Right cardiac atrium (tissue), 5 donors: ENCODE measurements around the gene CCDC47. TPM values are rescaled to one million over a fixed set of nuclear protein-coding genes. Genes with fewer than 3 reads are reported as not detected.
A peak's percentile ranks its signal among the peaks of the same experiment; 100 is the strongest.

Experiments used
- ATAC-seq, 2 donors: fragments of 200-7000 bp; cut with Tn5 transposase; one replicate each; pipeline versions ENCODE4 v1.8.0 to v1.9.1; 2020; ENCODE audit warnings: moderate library complexity in 2 of 2, mild to moderate bottlenecking in 1 of 2
- DNase-seq, 3 donors: peaks; one replicate each; pipeline ENCODE4 v3.0.0-alpha.2; 2020
- H3K27ac ChIP-seq: one replicate; pipeline ENCODE4 v1.5.1; 2013; ENCODE audit warnings: mild to moderate bottlenecking, low read length, control low read depth, moderate library complexity
- H3K27me3 ChIP-seq: one replicate; pipeline ENCODE4 v1.6.1; 2013; ENCODE audit not compliant: control insufficient read depth, insufficient read depth
- H3K4me1 ChIP-seq: one replicate; pipeline ENCODE4 v1.6.1; 2013; ENCODE audit warnings: low read length; ENCODE audit not compliant: control insufficient read depth, insufficient read depth
- H3K4me3 ChIP-seq: one replicate; pipeline ENCODE4 v1.5.1; 2013; ENCODE audit warnings: low read length, control low read depth
- H3K9me3 ChIP-seq: one replicate; pipeline ENCODE4 v1.6.1; 2013; ENCODE audit warnings: low read length; ENCODE audit not compliant: control insufficient read depth
- WGBS: extraction: QIAGEN DNeasy Blood & Tissue Kit; methylation state at CpG from one replicate; pipeline ENCODE4 v1.1.7; 2013; 5-methylcytosine and 5-hydroxymethylcytosine counted together
- intact Hi-C, 4 donors: fragments of 100-400 bp; cut with DNase I; formaldehyde crosslinking; loops; one replicate each; pipeline versions ENCODE4 v1.11.0 to v1.14.0; 2022 to 2023
- polyA plus RNA-seq: library from polyadenylated mRNA; stranded (reverse); fragments of 200-250 nt; gene quantifications from one replicate; pipeline ENCODE4 v1.2.3, GENCODE V29; 2013
- total RNA-seq, 4 donors: library from RNA; stranded (reverse); fragmentation: NEBNext Ultra II Directional; extraction: Animal tissue kit (Norgen Biotek cat#: 25700); gene quantifications; one replicate each; pipeline ENCODE4 v1.2.1, GENCODE V29; 2021
- donor health status: healthy with polysubstance abuse.
- donor health status: DM: no; HTN: yes; CAD: no.
- donor health status: DM: no; HTN: no; CAD: no.
- donor health status: DM: no; HTN: yes; CAD: no; lungs with severe emphysema.
- donor health status: DM: yes; HTN: yes; CAD: no.

The CCDC47 gene
- total and polyA plus RNA-seq, 5 donors: 65.9 to 122 (median 99.5) TPM

DNA sequence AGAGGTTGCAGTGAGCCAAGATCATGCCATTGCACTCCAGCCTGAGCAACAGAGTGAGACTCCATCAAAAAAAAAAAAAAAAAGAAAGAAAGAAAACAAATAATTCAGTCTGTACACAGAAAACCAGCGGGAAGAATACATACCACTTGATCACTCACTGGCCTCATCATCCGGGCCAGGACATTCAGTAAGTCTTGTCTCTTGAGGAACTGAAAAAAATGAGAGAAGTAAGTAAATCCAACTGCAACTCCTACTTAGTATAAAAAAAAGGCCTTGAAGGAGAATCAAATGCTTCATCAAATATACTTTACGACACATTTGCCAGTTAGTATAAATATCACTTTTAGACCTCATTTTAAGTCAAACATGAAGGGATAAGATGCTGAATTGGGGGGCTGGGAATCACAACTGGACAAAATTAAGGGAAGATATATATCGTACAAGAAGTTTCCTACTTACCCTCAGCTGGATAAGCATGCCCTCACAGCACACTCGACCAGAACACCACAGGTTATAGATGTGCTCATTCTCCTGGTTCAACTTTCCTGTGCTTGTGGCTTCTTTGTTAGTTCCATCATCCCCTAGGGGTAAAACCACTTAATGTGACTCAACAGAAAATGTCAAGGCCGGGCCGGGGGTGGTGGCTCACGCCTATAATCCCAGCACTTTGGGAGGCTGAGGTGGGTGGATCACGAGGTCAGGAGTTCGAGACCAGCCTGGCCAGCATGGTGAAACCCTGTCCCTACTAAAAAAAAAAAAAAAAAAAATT lies 12.4 kb downstream of the CCDC47 start:
- Histone ChIP-seq H3K4me1 (no peaks in the 10 kb centered on the region), H3K27me3 (no peaks in the 10 kb centered on the region), H3K9me3 (no peaks in the 10 kb centered on the region), H3K27ac (no peak overlapping the region), H3K4me3 (no peak overlapping the region)
- ATAC-seq: no peak
- 86% methylated on average over 10 of the region's 10 CpGs for WGBS
- DNase-seq: no peak
- intact Hi-C loops: no loop called here

DNA sequence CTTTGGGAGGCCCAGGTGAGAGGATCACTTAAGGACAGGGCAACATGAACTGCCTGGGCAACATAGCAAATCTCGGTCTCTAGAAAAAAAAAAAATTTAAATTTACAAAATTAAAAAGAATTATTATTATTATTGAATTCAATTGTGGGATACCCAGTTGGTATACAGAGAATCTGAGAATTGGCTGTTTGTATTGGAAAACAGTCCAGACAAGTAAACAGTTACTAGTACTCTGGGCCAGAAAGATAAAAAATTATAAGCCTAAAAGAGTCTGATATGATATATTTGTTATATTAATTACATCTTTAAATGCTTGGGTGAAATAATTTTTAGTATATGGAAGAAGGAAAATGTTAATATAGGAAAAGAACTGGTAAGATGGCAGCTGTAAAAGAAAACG lies 15.0 kb downstream of the CCDC47 start:
- 87% methylated on average over 2 of the region's 2 CpGs for WGBS
- no peak for DNase-seq
- no peak for ATAC-seq
- no peaks in the 10 kb centered on the region for H3K4me1 ChIP-seq
- H3K9me3 ChIP-seq: no peaks in the 10 kb centered on the region
- no peaks in the 10 kb centered on the region for H3K27me3 ChIP-seq
- no peak overlapping the region for H3K4me3 ChIP-seq
- intact Hi-C loops: no loop called here
- no peak overlapping the region for H3K27ac ChIP-seq

DNA sequence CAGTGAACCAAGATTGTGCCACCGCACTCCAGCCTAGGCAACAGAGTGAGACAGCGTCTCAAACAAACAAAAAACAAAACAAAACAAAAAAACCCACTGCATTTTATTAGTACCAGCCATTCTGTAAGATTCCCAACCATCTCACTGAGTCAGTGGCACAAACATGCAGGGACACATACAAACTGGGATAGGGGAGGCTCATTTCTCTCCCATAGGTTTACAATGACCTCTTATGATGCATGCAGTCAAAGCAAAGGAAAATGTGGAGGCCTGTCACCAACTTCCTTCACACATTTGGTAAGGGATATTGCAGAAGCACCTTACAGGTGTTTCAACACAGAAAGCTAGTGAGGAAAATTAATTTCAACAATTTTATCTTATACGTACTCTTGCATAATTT lies 19.4 kb downstream of the CCDC47 start:
- no peak for ATAC-seq
- intact Hi-C loops: no loop called here

DNA sequence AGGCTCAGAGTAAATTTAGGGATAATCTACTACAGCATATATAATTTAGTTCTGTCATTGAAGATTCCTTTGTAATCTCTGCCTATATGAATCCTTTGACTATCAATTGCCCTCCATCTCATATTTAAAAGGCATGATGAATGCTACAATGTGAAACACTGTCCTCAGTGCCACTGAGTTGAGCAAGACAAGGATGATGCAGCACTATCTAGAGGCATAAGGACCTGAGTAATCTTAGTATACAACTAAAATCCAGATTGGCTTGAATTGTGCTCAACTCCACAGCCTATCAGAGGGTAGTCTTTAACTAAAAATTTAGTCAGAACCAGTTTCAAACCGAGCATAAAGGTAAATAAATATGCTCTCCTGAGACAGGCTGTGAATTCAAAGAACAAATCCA lies 20.2 kb downstream of the CCDC47 start:
- H3K9me3 ChIP-seq: no peaks in the 10 kb centered on the region
- ATAC-seq (no peak), DNase-seq (no peak)
- no peak overlapping the region for H3K4me3 ChIP-seq
- H3K4me1 ChIP-seq: no peaks in the 10 kb centered on the region
- WGBS: 97% methylated on average over 1 of the region's 1 CpG
- no peaks in the 10 kb centered on the region for H3K27me3 ChIP-seq
- intact Hi-C loops: no loop called here
- H3K27ac ChIP-seq: no peak overlapping the region

More for the DNA sequence above, 19.4 kb downstream of the CCDC47 start:
- Histone ChIP-seq H3K27me3 (no peaks in the 10 kb centered on the region), H3K9me3 (no peaks in the 10 kb centered on the region), H3K27ac (no peak overlapping the region), H3K4me3 (no peak overlapping the region), H3K4me1 (no peaks in the 10 kb centered on the region)
- WGBS: 95% methylated on average over 3 of the region's 3 CpGs
- no peak for DNase-seq

DNA sequence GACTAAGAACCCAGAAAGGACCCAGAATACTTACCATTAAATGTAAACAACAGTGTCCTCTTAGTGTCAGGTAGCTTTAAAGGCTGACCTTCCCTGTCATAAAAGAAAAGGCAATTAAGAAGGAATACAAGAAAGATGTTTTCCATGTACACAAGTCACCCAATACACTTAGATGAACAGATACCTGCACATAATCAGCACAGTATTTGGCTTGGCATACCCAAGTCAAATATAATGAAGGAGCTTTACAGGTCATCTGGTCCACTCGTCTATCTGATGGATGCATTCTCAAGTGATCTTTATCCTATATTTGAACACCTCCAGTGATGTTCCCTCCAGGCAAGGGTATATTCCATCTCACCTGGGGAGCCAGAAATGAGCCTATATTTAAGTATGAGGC lies 20.7 kb downstream of the CCDC47 start:
- Histone ChIP-seq H3K4me1 (no peaks in the 10 kb centered on the region), H3K27ac (no peak overlapping the region), H3K9me3 (no peaks in the 10 kb centered on the region), H3K27me3 (no peaks in the 10 kb centered on the region), H3K4me3 (no peak overlapping the region)
- ATAC-seq: no peak
- intact Hi-C loops: no loop called here
- 90% methylated on average over 1 of the region's 1 CpG for whole genome bisulfite sequencing
- DNase-seq: no peak

DNA sequence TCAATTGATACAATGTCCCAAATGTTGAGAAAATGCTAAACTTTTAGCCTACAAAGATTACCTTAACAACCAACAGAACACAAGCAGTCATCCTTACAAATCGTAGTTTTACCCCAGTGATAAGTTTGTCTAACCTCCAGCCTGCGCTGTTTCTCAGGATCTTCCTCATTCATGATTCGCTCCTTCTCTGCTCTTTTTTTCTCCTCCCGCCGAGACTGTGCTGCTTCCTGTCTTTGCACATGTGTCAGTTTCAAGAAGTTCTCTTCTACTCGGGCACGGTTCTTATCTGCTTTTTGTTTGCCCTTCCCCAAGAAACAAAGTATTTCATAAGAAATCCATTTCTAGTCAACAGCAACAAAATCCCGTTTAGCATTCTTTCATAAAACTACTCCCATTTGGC lies 21.6 kb downstream of the CCDC47 start:
- Histone ChIP-seq H3K4me1 (no peaks in the 10 kb centered on the region), H3K4me3 (no peak overlapping the region), H3K9me3 (no peaks in the 10 kb centered on the region), H3K27ac (no peak overlapping the region), H3K27me3 (no peaks in the 10 kb centered on the region)
- WGBS: 67% methylated on average over 8 of the region's 8 CpGs
- ATAC-seq: no peak
- no peak for DNase-seq
- intact Hi-C loops: no loop called here

DNA sequence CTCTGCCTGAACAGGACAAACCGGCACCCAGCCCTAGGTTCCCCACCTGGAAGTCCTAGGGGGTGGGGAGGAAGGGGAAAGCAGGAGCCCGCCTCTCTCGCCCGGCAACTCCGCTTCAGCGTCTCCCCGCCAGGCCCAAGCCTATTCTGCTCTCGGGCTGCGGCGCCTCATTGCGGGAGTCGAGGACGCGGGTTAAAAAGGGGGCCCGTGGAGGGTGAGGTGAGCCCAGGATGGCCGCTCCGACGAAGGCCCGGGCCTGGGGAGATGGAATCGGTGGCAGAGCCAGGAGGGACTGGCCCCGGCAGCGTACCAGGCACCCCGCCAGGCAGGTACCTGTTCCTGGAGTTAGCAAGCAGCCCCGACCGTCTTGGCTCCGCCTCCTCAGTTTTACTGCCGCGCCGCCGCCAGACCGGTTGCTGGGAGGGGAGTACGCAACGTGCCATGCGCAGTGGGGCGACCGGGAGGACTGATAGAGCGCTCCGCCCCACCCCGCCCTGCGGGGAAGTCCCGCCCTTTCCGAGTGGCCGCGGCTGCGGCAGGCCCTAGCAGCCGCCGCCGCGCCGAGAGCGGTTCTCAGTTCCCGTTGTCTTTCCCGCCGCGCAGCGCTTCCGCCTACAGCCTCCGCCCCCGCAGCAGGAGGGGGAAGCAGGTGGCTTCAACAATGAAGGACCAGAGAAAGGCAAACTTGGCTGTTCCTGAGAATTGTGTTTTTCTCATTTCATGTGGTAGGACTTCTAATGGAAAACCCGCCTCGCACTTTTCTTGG lies 31.8 kb downstream of the CCDC47 start, which contains the start of gene STRADA:
Gene STRADA (minus strand): TSS at position 392 of the 766 bp plus-strand sequence. CDS start 13,430 bp downstream, outside the sequence.
- intact Hi-C loops: no loop called here
- H3K9me3 ChIP-seq: no peaks in the 10 kb centered on the region
- H3K4me1 ChIP-seq: no peaks in the 10 kb centered on the region
- H3K4me3 ChIP-seq: peak within 1 kb of the TSS; percentile 68
- ATAC-seq (peak; percentile 99 to 100), DNase-seq (peak; percentile 98 to 99 (median 99))
- under 1% methylated on average over 61 of the region's 61 CpGs for WGBS
- H3K27ac ChIP-seq: peak within 1 kb of the TSS; percentile 93
- H3K27me3 ChIP-seq: no peaks in the 10 kb centered on the region

DNA sequence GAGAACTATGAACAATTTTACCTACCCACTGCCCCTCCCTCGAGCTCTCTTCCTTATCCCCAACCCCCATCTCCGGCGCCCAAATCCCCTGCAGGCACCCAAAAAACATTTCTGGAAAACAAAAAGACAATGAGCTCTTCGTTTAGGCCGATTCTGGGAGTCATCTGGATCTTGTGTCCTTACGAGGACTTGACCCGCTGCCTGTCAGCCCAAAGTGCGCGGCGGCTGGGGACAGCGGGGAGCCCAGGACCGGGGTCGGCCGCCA lies 32.3 kb downstream of the CCDC47 start:
- DNase-seq (no peak), ATAC-seq (no peak)
- intact Hi-C loops: no loop called here
- no peaks in the 10 kb centered on the region for H3K4me1 ChIP-seq
- under 1% methylated on average over 14 of the region's 14 CpGs for WGBS
- H3K27ac ChIP-seq: peak overlapping the region; percentile 93
- H3K4me3 ChIP-seq: peak overlapping the region; percentile 62
- H3K9me3 ChIP-seq: no peaks in the 10 kb centered on the region
- no peaks in the 10 kb centered on the region for H3K27me3 ChIP-seq

DNA sequence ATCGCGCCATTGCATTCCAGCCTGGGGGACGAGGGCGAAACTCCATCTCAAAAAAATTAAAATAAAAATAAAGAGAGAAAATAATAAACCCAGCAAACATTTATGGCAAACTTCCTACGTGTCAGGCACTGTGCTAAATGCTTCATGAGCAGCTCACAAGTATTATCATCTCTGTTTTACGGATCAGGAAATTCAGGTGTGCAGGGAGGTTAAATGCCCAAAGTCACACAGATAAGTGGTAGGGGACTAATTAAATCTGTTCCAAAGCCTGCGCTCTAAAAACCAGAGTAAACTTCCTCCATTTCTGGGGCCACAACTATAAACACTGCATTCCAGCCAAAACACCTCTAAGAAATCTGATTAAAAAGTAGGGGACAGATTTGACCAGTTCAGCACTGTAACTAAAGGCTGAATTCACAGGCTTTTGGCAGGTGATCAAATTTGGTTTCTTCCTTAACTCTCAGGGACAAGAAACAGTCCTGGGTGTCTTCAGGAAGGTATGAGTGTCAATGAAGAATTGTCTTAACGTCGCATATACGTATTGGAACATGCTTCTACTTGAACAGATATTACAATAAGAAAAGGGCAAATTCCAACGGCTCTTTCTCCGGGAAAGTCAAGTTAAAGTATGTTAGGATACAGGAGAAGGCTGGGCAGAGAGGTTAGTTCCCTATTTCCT lies 32.8 kb downstream of the CCDC47 start:
- Histone ChIP-seq H3K9me3 (no peaks in the 10 kb centered on the region), H3K4me3 (peak overlapping the region; percentile 62), H3K4me1 (no peaks in the 10 kb centered on the region), H3K27ac (peak overlapping the region; percentile 93), H3K27me3 (no peaks in the 10 kb centered on the region)
- DNase-seq (no peak), ATAC-seq (no peak)
- intact Hi-C loops: no loop called here
- 39% methylated on average over 12 of the region's 12 CpGs for WGBS

DNA sequence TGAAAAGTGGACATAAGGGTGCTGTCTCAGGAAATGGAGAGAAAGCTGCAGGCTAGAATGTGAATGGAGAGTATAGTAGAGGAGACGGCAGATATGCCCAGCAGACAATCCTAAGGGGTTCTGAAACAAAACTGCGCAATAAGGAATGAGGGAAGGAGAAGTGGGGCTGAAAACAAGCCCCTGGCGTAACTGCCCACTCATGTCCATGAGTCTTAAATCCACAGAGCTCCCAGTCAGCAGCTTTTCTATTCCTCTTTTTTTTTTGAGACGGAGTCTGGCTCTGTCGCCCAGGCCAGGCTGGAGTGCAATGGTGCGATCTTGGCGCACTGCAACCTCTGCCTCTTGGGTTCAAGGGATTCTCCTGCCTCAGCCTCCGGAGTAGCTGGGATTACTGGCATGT lies 37.7 kb downstream of the CCDC47 start:
- no peak for ATAC-seq
- intact Hi-C loops: no loop called here
- no peak overlapping the region for H3K27ac ChIP-seq
- no peaks in the 10 kb centered on the region for H3K27me3 ChIP-seq
- DNase-seq: no peak
- no peak overlapping the region for H3K4me3 ChIP-seq
- no peaks in the 10 kb centered on the region for H3K4me1 ChIP-seq
- WGBS: 95% methylated on average over 8 of the region's 8 CpGs
- no peaks in the 10 kb centered on the region for H3K9me3 ChIP-seq

DNA sequence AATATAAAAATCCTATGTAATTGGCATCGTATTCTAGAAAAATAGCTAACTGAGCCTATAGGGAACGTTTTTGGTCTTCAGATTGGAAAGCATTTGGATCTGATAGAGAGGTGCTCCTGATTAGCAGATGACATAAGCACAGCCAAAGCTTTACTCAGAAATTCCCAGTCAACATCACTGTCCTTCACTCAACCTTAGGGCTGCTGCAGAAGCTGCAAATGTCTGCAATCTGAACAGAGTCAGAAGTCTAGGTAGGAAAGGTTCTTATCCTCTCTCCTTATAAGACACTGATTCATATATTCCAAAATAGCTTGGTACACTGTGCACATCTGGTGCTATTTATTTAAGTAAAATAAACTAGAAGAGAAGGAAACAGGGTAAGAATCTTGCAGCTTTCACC lies 51.0 kb downstream of the CCDC47 start:
- no peak overlapping the region for H3K27ac ChIP-seq
- 45% methylated on average over 2 of the region's 2 CpGs for WGBS
- H3K27me3 ChIP-seq: no peaks in the 10 kb centered on the region
- no peaks in the 10 kb centered on the region for H3K9me3 ChIP-seq
- H3K4me3 ChIP-seq: no peak overlapping the region
- intact Hi-C loops: no loop called here
- no peak for DNase-seq
- no peaks in the 10 kb centered on the region for H3K4me1 ChIP-seq
- ATAC-seq: peak; percentile 34 to 43
